HepG2 (cell line): ENCODE measurements around the gene PET117.

Experiments used
- CBFB ChIP-seq: sonication (generic); formaldehyde crosslinking; IDR thresholded peaks from 2 replicates; pipeline ENCODE4 v1.4.0; 2020; ENCODE audit warnings: missing genetic modification reagents
- CEBPB ChIP-seq: IDR thresholded peaks from 2 replicates; pipeline ENCODE4 v1.6.1; 2011; ENCODE audit warnings: low read depth, low read length, improper control_type of control experiment, borderline replicate concordance
- EP300 ChIP-seq, 3 experiments: sonication (generic) in 1 of 3; formaldehyde crosslinking in 1 of 3; IDR thresholded peaks; 2 replicates each; pipeline versions ENCODE4 v1.5.1 to v1.6.1; 2011 to 2020; ENCODE audit warnings: low read depth in 2 of 3, low read length in 2 of 3, borderline replicate concordance in 1 of 3, improper control_type of control experiment in 1 of 3, mild to moderate bottlenecking in 1 of 3, missing genetic modification reagents in 1 of 3, moderate library complexity in 1 of 3
- JUND ChIP-seq: sonication (generic); formaldehyde crosslinking; IDR thresholded peaks from 2 replicates; pipeline ENCODE4 v1.8.0; 2022; ENCODE audit warnings: mild to moderate bottlenecking, missing genetic modification reagents
- NR2F1 ChIP-seq, 2 experiments: fragments of 450-650 bp in 1 of 2; formaldehyde crosslinking in 1 of 2; IDR thresholded peaks; 2 replicates each; pipeline versions ENCODE4 v1.5.0 to v1.6.1; 2016 to 2020; ENCODE audit warnings: mild to moderate bottlenecking in 1 of 2, missing compliant biosample characterization in 1 of 2, missing genetic modification reagents in 1 of 2, moderate library complexity in 1 of 2
- SRF ChIP-seq: IDR thresholded peaks from 2 replicates; pipeline ENCODE4 v1.6.1; 2011; ENCODE audit warnings: mild to moderate bottlenecking, low read depth, low read length, moderate library complexity
- TSC22D2 ChIP-seq: sonication (generic); formaldehyde crosslinking; IDR thresholded peaks from 2 replicates; pipeline ENCODE4 v1.5.1; 2020; ENCODE audit warnings: missing genetic modification reagents, mild to moderate bottlenecking, borderline replicate concordance
- ZFX ChIP-seq: sonication (generic); formaldehyde crosslinking; IDR thresholded peaks from 2 replicates; pipeline ENCODE4 v1.4.0; 2020; ENCODE audit warnings: mild to moderate bottlenecking, low read depth, missing genetic modification reagents, moderate library complexity
- ZNF253 ChIP-seq: sonication (generic); formaldehyde crosslinking; IDR thresholded peaks from 2 replicates; pipeline ENCODE4 v1.8.0; 2022; ENCODE audit warnings: mild to moderate bottlenecking, missing genetic modification reagents, borderline replicate concordance
- ZNF337 ChIP-seq: sonication (generic); formaldehyde crosslinking; IDR thresholded peaks from 2 replicates; pipeline ENCODE4 v1.5.1; 2020; ENCODE audit warnings: missing genetic modification reagents, low read depth, mild to moderate bottlenecking, borderline replicate concordance
- ZSCAN29 ChIP-seq: sonication (generic); formaldehyde crosslinking; conservative IDR thresholded peaks from 2 replicates; pipeline ENCODE4 v1.4.0; 2020; ENCODE audit warnings: mild to moderate bottlenecking, missing genetic modification reagents
- TF ChIP-seq, protein P1 (sequence below): sonication (generic); formaldehyde crosslinking; IDR thresholded peaks from 2 replicates; pipeline ENCODE4 v1.9.0; 2021; ENCODE audit warnings: missing genetic modification reagents, borderline replicate concordance
- TF ChIP-seq, protein P2 (sequence below): sonication (generic); formaldehyde crosslinking; IDR thresholded peaks from 2 replicates; pipeline ENCODE4 v1.4.0; 2020; ENCODE audit warnings: missing genetic modification reagents, borderline replicate concordance
- TF ChIP-seq, protein P3 (sequence below): sonication (generic); formaldehyde crosslinking; IDR thresholded peaks from 2 replicates; pipeline ENCODE4 v1.5.0; 2020; ENCODE audit warnings: mild to moderate bottlenecking, missing genetic modification reagents, moderate library complexity

DNA sequence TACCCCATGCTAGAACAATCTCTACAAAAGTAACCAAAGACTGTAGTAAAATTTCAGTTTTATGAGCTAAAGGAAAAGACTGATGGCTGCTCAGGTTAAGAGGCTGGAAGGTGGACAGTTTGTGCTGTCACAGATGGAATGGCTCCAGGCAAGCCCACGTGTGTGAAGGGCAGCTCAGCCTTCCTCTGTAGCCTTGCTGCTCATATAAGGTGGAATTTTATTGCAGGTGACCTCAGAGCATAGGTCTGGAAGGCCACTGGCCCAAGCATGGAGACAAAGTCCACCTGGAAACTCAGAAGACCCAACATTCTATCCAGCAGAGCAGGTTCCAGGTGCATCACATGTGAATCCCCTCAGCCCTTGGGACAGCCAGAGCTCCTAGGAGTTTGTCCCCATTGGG is 53.6 kb downstream of the PET117 start:
- TF ChIP-seq, protein P1, sequence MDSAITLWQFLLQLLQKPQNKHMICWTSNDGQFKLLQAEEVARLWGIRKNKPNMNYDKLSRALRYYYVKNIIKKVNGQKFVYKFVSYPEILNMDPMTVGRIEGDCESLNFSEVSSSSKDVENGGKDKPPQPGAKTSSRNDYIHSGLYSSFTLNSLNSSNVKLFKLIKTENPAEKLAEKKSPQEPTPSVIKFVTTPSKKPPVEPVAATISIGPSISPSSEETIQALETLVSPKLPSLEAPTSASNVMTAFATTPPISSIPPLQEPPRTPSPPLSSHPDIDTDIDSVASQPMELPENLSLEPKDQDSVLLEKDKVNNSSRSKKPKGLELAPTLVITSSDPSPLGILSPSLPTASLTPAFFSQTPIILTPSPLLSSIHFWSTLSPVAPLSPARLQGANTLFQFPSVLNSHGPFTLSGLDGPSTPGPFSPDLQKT, result no peak
- TF ChIP-seq ZNF337, result no peak
- TF ChIP-seq ZFX (CRISPR knock-in tag), result no peak
- no peak for TF ChIP-seq ZSCAN29
- TF ChIP-seq, protein P2, sequence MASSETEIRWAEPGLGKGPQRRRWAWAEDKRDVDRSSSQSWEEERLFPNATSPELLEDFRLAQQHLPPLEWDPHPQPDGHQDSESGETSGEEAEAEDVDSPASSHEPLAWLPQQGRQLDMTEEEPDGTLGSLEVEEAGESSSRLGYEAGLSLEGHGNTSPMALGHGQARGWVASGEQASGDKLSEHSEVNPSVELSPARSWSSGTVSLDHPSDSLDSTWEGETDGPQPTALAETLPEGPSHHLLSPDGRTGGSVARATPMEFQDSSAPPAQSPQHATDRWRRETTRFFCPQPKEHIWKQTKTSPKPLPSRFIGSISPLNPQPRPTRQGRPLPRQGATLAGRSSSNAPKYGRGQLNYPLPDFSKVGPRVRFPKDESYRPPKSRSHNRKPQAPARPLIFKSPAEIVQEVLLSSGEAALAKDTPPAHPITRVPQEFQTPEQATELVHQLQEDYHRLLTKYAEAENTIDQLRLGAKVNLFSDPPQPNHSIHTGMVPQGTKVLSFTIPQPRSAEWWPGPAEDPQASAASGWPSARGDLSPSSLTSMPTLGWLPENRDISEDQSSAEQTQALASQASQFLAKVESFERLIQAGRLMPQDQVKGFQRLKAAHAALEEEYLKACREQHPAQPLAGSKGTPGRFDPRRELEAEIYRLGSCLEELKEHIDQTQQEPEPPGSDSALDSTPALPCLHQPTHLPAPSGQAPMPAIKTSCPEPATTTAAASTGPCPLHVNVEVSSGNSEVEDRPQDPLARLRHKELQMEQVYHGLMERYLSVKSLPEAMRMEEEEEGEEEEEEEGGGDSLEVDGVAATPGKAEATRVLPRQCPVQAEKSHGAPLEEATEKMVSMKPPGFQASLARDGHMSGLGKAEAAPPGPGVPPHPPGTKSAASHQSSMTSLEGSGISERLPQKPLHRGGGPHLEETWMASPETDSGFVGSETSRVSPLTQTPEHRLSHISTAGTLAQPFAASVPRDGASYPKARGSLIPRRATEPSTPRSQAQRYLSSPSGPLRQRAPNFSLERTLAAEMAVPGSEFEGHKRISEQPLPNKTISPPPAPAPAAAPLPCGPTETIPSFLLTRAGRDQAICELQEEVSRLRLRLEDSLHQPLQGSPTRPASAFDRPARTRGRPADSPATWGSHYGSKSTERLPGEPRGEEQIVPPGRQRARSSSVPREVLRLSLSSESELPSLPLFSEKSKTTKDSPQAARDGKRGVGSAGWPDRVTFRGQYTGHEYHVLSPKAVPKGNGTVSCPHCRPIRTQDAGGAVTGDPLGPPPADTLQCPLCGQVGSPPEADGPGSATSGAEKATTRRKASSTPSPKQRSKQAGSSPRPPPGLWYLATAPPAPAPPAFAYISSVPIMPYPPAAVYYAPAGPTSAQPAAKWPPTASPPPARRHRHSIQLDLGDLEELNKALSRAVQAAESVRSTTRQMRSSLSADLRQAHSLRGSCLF (CRISPR knock-in tag), result no peak
- no peak for TF ChIP-seq CEBPB
- TF ChIP-seq, protein P3, sequence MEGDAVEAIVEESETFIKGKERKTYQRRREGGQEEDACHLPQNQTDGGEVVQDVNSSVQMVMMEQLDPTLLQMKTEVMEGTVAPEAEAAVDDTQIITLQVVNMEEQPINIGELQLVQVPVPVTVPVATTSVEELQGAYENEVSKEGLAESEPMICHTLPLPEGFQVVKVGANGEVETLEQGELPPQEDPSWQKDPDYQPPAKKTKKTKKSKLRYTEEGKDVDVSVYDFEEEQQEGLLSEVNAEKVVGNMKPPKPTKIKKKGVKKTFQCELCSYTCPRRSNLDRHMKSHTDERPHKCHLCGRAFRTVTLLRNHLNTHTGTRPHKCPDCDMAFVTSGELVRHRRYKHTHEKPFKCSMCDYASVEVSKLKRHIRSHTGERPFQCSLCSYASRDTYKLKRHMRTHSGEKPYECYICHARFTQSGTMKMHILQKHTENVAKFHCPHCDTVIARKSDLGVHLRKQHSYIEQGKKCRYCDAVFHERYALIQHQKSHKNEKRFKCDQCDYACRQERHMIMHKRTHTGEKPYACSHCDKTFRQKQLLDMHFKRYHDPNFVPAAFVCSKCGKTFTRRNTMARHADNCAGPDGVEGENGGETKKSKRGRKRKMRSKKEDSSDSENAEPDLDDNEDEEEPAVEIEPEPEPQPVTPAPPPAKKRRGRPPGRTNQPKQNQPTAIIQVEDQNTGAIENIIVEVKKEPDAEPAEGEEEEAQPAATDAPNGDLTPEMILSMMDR (CRISPR knock-in tag), result no peak
- no peak for TF ChIP-seq EP300 (IDR thresholded peaks at IDR 0.05; ENCODE audit: low read depth in 2 of 2, low read length in 2 of 2)
- no peak for TF ChIP-seq EP300 (CRISPR knock-in tag; IDR thresholded peaks at IDR 0.05; ENCODE audit: borderline replicate concordance)
- no peak for TF ChIP-seq CBFB (CRISPR knock-in tag)
- TF ChIP-seq JUND (CRISPR knock-in tag), result no peak
- TF ChIP-seq ZNF253 (CRISPR knock-in tag), result no peak
- no peak for TF ChIP-seq SRF
- no peak for TF ChIP-seq NR2F1 (CRISPR knock-in tag; IDR thresholded peaks at IDR 0.05)
- TF ChIP-seq TSC22D2 (CRISPR knock-in tag), result no peak
